ENCODE data around the gene USF1. TPM values are rescaled to one million over a fixed set of nuclear protein-coding genes. Genes with fewer than 3 reads are reported as not detected.

The USF1 gene
- total and polyA plus RNA-seq, 2 experiments from 2014 or later = 11.9 to 85.1 TPM

DNA sequence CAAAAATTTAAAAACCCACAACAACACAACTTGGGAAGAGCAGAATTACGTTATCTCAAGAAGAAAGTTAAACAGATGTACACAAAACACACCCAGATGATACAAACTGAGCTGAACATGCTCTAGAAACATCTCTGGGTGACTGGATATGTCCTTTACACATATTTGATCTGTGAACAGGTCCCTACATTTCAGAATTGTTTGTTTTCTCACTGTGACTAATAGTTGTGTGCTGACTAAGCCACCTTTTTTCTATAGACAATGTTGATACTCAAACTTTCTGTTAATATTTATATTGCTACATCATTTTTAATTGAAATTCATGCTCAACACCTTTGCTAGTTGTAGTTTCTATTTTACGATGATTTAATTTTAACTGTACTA, 23.8 kb downstream of the USF1 start:
- Histone ChIP-seq H3K36me3 (replicated peaks; ENCODE audit: insufficient read depth, low read depth) (no peaks in the 10 kb centered on the region), H2AFZ (peak overlapping the region; percentile 26), H3K27ac (peak overlapping the region; percentile 94), H3K79me2 (peaks cover 34% of the 10 kb centered on the region), H3K9me3 (ENCODE audit: low read depth) (no peaks in the 10 kb centered on the region), H3K4me1 (ENCODE audit: insufficient read depth) (peaks cover 12% of the 10 kb centered on the region), H4K20me1 (ENCODE audit: insufficient read depth, poor library complexity, severe bottlenecking) (peaks cover 7% of the 10 kb centered on the region), H3K9me2 (replicated peaks; ENCODE audit: insufficient read depth) (no peaks in the 10 kb centered on the region), H3K4me2 (peak overlapping the region; percentile 76), H3K4me3 (no peak overlapping the region), H3K27me3 (no peaks in the 10 kb centered on the region)
- 87% methylated on average over 2 of the region's 2 CpGs for WGBS (ENCODE audit: low lambda C conversion rate, missing lambda C conversion rate)
- TF ChIP-seq EZH2 (IDR thresholded peaks at IDR 0.05; ENCODE audit: borderline replicate concordance) (no peak), EZH2phosphoT487 (IDR thresholded peaks at IDR 0.05; ENCODE audit: low read depth, severe bottlenecking, unreplicated experiment) (no peak)
- TF ChIP-seq, protein P1, sequence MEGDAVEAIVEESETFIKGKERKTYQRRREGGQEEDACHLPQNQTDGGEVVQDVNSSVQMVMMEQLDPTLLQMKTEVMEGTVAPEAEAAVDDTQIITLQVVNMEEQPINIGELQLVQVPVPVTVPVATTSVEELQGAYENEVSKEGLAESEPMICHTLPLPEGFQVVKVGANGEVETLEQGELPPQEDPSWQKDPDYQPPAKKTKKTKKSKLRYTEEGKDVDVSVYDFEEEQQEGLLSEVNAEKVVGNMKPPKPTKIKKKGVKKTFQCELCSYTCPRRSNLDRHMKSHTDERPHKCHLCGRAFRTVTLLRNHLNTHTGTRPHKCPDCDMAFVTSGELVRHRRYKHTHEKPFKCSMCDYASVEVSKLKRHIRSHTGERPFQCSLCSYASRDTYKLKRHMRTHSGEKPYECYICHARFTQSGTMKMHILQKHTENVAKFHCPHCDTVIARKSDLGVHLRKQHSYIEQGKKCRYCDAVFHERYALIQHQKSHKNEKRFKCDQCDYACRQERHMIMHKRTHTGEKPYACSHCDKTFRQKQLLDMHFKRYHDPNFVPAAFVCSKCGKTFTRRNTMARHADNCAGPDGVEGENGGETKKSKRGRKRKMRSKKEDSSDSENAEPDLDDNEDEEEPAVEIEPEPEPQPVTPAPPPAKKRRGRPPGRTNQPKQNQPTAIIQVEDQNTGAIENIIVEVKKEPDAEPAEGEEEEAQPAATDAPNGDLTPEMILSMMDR (IDR thresholded peaks at IDR 0.05; ENCODE audit: poor library complexity) = no peak
- no peak for DNase-seq (ENCODE audit: low spot score)

DNA sequence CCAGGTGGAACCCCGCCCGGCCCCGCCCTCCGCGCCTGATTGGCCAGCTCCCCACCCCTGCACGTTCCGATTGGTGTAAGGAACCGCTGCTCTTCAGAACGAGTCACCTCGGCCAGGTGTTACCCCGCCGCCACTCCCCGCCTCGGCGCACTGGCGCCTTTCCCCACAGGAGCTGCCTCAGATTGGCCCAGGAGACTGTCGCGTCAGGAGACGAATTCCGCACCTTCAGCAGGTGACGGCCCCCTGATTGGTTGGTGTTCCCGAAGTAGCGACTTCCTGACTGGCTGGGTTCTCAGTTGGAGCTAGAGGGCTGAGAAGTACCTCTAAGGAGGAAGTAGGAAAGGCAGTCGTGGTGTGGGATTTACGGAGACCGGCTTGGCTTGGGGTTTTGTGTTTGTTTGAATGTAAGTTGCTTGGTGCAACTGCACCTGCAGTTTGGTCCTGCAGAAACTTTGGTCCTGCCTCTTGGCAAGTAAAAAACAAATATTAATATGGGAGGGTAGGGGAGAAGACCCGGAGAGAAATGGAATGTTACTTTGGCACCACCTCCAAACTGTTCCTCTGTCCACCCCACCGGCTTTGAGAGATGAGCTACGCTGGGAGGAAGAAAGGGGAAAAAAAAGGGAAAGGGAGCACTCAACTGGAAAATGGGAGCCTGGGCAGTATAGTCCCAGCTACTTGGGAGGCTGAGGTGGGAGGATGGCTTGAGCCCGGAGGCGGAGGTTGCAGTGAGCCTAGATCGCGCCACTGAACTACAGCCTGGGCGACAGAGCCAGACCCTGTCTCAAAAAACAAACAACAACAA, 24.4 kb downstream of the USF1 start:
- Histone ChIP-seq H3K4me3 (peak overlapping the region; percentile 24), H3K9me3 (ENCODE audit: low read depth) (no peaks in the 10 kb centered on the region), H3K9me2 (replicated peaks; ENCODE audit: insufficient read depth) (no peaks in the 10 kb centered on the region)

GRCh38 chr1:161020509-161021164, 25.1 kb downstream of the USF1 start, which contains the start of gene F11R:
F11R (minus strand) TSS chr1:161021152; CDS start chr1:161021073, 79 bp downstream.
- peak within 1 kb of the TSS; percentile 76 for H3K4me2 ChIP-seq
- H3K4me3 ChIP-seq = peak within 1 kb of the TSS; percentile 64
- peaks cover 17% of the 10 kb centered on the region for H3K4me1 ChIP-seq (ENCODE audit: insufficient read depth)
- H3K9me3 ChIP-seq (ENCODE audit: low read depth) = no peaks in the 10 kb centered on the region
- no peaks in the 10 kb centered on the region for H3K9me2 ChIP-seq (replicated peaks; ENCODE audit: insufficient read depth)
- peak; percentile 90 for DNase-seq (ENCODE audit: low spot score)
- WGBS (ENCODE audit: low lambda C conversion rate, missing lambda C conversion rate) = under 1% methylated on average over 33 of the region's 36 CpGs
- H4K20me1 ChIP-seq (ENCODE audit: insufficient read depth, poor library complexity, severe bottlenecking) = peaks cover 7% of the 10 kb centered on the region
- TF ChIP-seq, protein P1 (IDR thresholded peaks at IDR 0.05; ENCODE audit: poor library complexity) = peak; percentile 15
- no peak for TF ChIP-seq EZH2 (IDR thresholded peaks at IDR 0.05; ENCODE audit: borderline replicate concordance)
- TF ChIP-seq EZH2phosphoT487 (IDR thresholded peaks at IDR 0.05; ENCODE audit: low read depth, severe bottlenecking, unreplicated experiment) = no peak
- H3K27me3 ChIP-seq = no peaks in the 10 kb centered on the region
- H3K36me3 ChIP-seq (replicated peaks; ENCODE audit: insufficient read depth, low read depth) = no peaks in the 10 kb centered on the region
- H2AFZ ChIP-seq = peak within 1 kb of the TSS; percentile 26
- peaks cover 43% of the 10 kb centered on the region for H3K79me2 ChIP-seq
- H3K27ac ChIP-seq = peak within 1 kb of the TSS; percentile 99

More for the DNA sequence above, 24.4 kb downstream of the USF1 start:
- peak; percentile 97 for DNase-seq (ENCODE audit: low spot score)
- peak overlapping the region; percentile 99 for H3K27ac ChIP-seq
- H3K27me3 ChIP-seq = no peaks in the 10 kb centered on the region
- H2AFZ ChIP-seq = peak overlapping the region; percentile 26
- peaks cover 15% of the 10 kb centered on the region for H3K4me1 ChIP-seq (ENCODE audit: insufficient read depth)
- WGBS (ENCODE audit: low lambda C conversion rate, missing lambda C conversion rate) = 19% methylated on average over 29 of the region's 34 CpGs
- TF ChIP-seq, protein P1 (IDR thresholded peaks at IDR 0.05; ENCODE audit: poor library complexity) = no peak
- TF ChIP-seq EZH2 (IDR thresholded peaks at IDR 0.05; ENCODE audit: borderline replicate concordance) (no peak), EZH2phosphoT487 (IDR thresholded peaks at IDR 0.05; ENCODE audit: low read depth, severe bottlenecking, unreplicated experiment) (no peak)
- H3K36me3 ChIP-seq (replicated peaks; ENCODE audit: insufficient read depth, low read depth) = no peaks in the 10 kb centered on the region
- H3K4me2 ChIP-seq = peak overlapping the region; percentile 76
- H4K20me1 ChIP-seq (ENCODE audit: insufficient read depth, poor library complexity, severe bottlenecking) = peaks cover 7% of the 10 kb centered on the region
- H3K79me2 ChIP-seq = peaks cover 36% of the 10 kb centered on the region

All from hepatocyte (in vitro differentiated cells).